Erythroblast (primary cell): ENCODE data around the gene STARD3.

Source experiments
- GATA1 ChIP-seq: IDR thresholded peaks from 2 replicates; pipeline ENCODE4 v1.6.1; 2011; ENCODE audit warnings: low read depth, mild to moderate bottlenecking, control low read depth, low read length, moderate library complexity
- POLR2A ChIP-seq: IDR thresholded peaks from 2 replicates; pipeline ENCODE4 v1.6.1; 2011; ENCODE audit warnings: mild to moderate bottlenecking, low read length

DNA sequence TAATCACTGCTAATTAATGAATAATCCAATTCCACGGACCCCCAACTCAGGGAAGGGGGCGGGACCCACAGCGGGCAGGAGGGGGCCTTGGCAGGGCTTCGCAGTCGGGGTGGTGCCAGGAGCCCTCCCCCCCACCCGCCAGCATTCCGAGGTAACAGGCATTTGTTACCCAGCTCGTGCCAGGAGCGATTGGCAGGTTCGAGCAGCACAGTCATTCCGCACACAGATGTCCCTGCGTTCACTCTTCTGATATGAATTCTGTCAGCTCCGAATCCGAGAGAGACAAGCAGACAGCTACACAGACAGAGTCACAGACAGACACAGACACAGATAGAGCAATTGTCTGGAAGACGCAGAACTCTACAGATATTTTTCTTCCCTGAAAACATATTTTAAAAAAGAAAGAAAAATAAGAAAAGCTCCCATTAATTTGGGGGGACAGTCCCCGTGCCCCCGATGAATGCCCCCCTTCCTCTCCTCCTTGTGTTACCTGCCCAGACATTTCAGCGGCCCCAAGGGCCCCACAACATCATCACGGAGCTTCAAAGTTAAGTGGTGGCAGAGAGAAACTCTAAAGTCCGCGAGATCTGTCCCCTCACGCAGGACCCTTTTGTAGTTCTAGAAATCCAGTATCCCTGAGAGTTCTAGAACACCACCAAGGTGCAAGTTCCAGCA lies 39.4 kb upstream of the STARD3 start:
- TF ChIP-seq POLR2A: no peak
- TF ChIP-seq GATA1: no peak
